HEK293 (cell line): ENCODE measurements around the gene TBX4.

Source experiments
- CTCF ChIP-seq: fragments of 450-650 bp; formaldehyde crosslinking; IDR thresholded peaks from 2 replicates; pipeline ENCODE4 v1.5.1; 2016; ENCODE audit warnings: missing biosample characterization, missing genetic modification characterization
- ZBTB49 ChIP-seq: fragments of 450-650 bp; formaldehyde crosslinking; IDR thresholded peaks from 2 replicates; pipeline ENCODE4 v1.5.1; 2016; ENCODE audit warnings: missing biosample characterization, missing genetic modification characterization, low read depth
- ZNF274 ChIP-seq, 2 experiments: fragments of 200-500 bp in 1 of 2; fragments of 450-650 bp in 1 of 2; sonication (Bioruptor generic) in 1 of 2; formaldehyde crosslinking in 1 of 2; IDR thresholded peaks; 2 replicates each; pipeline versions ENCODE4 v1.5.1 to v1.6.1; 2014 to 2016; ENCODE audit warnings: borderline replicate concordance in 1 of 2, inconsistent platforms in 1 of 2, low read length in 1 of 2, missing biosample characterization in 1 of 2, missing genetic modification characterization in 1 of 2
- ZNF548 ChIP-seq: fragments of 450-650 bp; formaldehyde crosslinking; IDR thresholded peaks from 2 replicates; pipeline ENCODE4 v1.5.1; 2016; ENCODE audit warnings: missing biosample characterization, missing genetic modification characterization
- TF ChIP-seq, protein P1 (sequence below): fragments of 450-650 bp; formaldehyde crosslinking; IDR thresholded peaks from 2 replicates; pipeline ENCODE4 v1.5.1; 2016; ENCODE audit warnings: missing biosample characterization, missing genetic modification characterization

GRCh38 chr17:61420052-61420451 is 32.2 kb upstream of the TBX4 start:
- TF ChIP-seq, protein P1, sequence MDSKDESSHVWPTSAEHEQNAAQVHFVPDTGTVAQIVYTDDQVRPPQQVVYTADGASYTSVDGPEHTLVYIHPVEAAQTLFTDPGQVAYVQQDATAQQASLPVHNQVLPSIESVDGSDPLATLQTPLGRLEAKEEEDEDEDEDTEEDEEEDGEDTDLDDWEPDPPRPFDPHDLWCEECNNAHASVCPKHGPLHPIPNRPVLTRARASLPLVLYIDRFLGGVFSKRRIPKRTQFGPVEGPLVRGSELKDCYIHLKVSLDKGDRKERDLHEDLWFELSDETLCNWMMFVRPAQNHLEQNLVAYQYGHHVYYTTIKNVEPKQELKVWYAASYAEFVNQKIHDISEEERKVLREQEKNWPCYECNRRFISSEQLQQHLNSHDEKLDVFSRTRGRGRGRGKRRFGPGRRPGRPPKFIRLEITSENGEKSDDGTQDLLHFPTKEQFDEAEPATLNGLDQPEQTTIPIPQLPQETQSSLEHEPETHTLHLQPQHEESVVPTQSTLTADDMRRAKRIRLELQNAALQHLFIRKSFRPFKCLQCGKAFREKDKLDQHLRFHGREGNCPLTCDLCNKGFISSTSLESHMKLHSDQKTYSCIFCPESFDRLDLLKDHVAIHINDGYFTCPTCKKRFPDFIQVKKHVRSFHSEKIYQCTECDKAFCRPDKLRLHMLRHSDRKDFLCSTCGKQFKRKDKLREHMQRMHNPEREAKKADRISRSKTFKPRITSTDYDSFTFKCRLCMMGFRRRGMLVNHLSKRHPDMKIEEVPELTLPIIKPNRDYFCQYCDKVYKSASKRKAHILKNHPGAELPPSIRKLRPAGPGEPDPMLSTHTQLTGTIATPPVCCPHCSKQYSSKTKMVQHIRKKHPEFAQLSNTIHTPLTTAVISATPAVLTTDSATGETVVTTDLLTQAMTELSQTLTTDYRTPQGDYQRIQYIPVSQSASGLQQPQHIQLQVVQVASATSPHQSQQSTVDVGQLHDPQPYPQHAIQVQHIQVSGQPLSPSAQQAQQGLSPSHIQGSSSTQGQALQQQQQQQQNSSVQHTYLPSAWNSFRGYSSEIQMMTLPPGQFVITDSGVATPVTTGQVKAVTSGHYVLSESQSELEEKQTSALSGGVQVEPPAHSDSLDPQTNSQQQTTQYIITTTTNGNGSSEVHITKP (tag by site-specific recombination), result no peak
- no peak for TF ChIP-seq ZNF274 (IDR thresholded peaks at IDR 0.05; ENCODE audit: low read length)
- no peak for TF ChIP-seq ZNF274 (tag by site-specific recombination; IDR thresholded peaks at IDR 0.05; ENCODE audit: borderline replicate concordance)
- TF ChIP-seq CTCF (tag by site-specific recombination), result no peak
- no peak for TF ChIP-seq ZBTB49 (tag by site-specific recombination)
- no peak for TF ChIP-seq ZNF548 (tag by site-specific recombination)
